K562 (cell line): ENCODE measurements around the gene JAKMIP1.

Source experiments
- CTCF ChIP-seq, 3 experiments: IDR thresholded peaks in 2 of 3; conservative IDR thresholded peaks in 1 of 3; 2 replicates each; pipeline ENCODE4 v1.5.1; 2011 to 2012; ENCODE audit warnings: low read length in 3 of 3, mild to moderate bottlenecking in 3 of 3, control low read depth in 2 of 3, improper control_type of control experiment in 1 of 3, inconsistent platforms in 1 of 3, low read depth in 1 of 3, mixed read lengths in 1 of 3, moderate library complexity in 1 of 3; ENCODE audit not compliant: insufficient read depth in 2 of 3
- KDM1A ChIP-seq, 2 experiments: fragments of 450-650 bp; IDR thresholded peaks; 2 replicates each; pipeline ENCODE4 v1.6.1; 2016; ENCODE audit warnings: mild to moderate bottlenecking in 2 of 2
- NFYB ChIP-seq: IDR thresholded peaks from 2 replicates; pipeline ENCODE4 v1.6.1; 2011; ENCODE audit warnings: mild to moderate bottlenecking, moderate library complexity; ENCODE audit not compliant: insufficient read length; ENCODE audit errors: extremely low read depth
- ZZZ3 ChIP-seq: fragments of 450-650 bp; IDR thresholded peaks from 2 replicates; pipeline ENCODE4 v1.6.1; 2016; ENCODE audit warnings: antibody characterized with exemption, mild to moderate bottlenecking, moderate library complexity

- TF ChIP-seq NFYB (no peak), CTCF (IDR thresholded peaks at IDR 0.05 in 2 of 3, conservative IDR thresholded peaks at IDR 0.05 in 1 of 3; ENCODE audit: insufficient read depth in 2 of 3, low read depth in 1 of 3, low read length in 3 of 3) (no peak), ZZZ3 (no peak), KDM1A (IDR thresholded peaks at IDR 0.05) (no peak)
Measured at GRCh38 chr4:6106156-6106555, 94.2 kb downstream of the JAKMIP1 start.
